ENCODE data around the gene CRX. TPM values are rescaled to one million over a fixed set of nuclear protein-coding genes. Genes with fewer than 3 reads are reported as not detected.
"Not testable (repeated sequence)": the region's sequence is repeated elsewhere in the genome, so short reads cannot be mapped to it uniquely, and the experiment has no call there.

The CRX gene
- total RNA-seq, 1 donor from 2014 or later = not detected

DNA sequence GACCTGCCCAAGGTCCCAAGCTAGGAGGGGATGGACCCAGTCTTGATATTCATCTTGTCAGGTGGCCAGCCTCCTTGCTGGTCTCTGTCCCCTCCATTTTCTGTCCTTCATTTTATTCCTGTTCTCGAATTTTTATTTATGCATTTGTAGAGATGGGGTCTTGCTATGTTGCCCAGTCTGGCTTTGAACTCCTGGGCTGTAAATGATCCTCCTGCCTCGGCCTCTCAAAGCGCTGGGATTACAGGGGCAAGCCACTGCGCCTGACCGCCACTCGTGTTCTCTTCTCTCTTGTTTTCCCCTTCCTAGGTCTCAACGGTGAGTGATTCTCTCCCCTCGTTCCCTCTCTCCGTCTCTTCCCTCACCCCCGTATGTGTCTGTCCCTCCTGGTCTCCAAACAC is 26.7 kb downstream of the CRX start:
- H3K4me3 ChIP-seq (ENCODE audit: low read depth, low read length) = no peak overlapping the region
- TF ChIP-seq, protein P1, sequence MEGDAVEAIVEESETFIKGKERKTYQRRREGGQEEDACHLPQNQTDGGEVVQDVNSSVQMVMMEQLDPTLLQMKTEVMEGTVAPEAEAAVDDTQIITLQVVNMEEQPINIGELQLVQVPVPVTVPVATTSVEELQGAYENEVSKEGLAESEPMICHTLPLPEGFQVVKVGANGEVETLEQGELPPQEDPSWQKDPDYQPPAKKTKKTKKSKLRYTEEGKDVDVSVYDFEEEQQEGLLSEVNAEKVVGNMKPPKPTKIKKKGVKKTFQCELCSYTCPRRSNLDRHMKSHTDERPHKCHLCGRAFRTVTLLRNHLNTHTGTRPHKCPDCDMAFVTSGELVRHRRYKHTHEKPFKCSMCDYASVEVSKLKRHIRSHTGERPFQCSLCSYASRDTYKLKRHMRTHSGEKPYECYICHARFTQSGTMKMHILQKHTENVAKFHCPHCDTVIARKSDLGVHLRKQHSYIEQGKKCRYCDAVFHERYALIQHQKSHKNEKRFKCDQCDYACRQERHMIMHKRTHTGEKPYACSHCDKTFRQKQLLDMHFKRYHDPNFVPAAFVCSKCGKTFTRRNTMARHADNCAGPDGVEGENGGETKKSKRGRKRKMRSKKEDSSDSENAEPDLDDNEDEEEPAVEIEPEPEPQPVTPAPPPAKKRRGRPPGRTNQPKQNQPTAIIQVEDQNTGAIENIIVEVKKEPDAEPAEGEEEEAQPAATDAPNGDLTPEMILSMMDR (conservative IDR thresholded peaks at IDR 0.05; ENCODE audit: low read depth, low read length) = no peak
- DNase-seq (ENCODE audit: low read depth) = no peak

DNA sequence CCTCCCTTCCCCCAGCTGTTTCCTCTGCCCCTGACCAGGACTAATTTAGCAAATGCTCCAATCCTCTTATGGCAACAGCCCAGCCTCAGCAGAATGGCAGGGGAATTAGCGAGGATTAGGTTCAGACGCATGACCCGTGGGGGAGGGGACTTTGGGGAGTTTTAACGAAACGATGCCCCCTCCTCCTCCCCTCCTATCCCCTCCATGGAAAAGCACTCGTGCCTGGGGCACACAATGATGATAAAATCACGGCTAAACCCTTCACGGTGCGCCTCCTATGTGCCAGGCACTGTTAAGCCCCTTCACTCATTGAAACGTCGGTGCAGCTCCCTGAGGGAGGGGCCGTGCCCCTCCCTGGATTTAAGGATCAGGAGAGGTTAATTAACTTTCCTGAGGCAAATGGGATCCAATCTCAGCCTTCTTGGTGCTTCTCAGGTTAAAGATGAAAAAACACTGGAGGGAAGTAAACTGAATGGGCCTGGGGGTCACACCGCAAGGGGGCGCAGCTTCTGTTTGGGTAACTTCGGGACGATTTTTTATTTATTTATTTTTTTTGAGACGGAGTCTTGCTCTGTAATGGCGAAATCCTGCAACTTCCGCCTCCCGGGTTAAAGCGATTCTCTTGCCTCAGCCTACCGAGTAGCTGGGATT is 27.2 kb downstream of the CRX start:
- TF ChIP-seq, protein P1 (conservative IDR thresholded peaks at IDR 0.05; ENCODE audit: low read depth, low read length) = peak; percentile 54
- no peak for DNase-seq (ENCODE audit: low read depth)
- H3K4me3 ChIP-seq (ENCODE audit: low read depth, low read length) = no peak overlapping the region

DNA sequence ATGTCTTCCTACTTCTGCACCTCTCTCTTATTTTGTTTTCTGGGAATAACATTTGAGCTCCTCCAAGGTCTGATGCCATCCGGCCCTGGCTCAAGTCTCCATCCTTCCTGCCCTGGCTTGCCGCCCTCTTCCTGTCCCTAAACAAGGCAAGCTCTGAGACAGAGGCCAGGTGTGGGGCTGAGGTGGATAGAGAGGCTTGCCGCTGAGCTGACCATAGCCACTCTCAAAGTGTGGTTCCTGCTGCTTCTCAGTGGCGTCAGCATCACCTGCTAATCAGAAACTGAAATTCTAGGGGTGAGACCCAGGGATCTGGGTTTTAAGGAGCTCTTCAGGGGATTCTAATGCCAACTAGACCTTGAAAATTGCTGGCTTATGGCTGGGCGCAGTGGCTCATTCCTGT is 31.3 kb downstream of the CRX start:
- TF ChIP-seq, protein P1 (conservative IDR thresholded peaks at IDR 0.05; ENCODE audit: low read depth, low read length) = no peak
- no peak overlapping the region for H3K4me3 ChIP-seq (ENCODE audit: low read depth, low read length)

DNA sequence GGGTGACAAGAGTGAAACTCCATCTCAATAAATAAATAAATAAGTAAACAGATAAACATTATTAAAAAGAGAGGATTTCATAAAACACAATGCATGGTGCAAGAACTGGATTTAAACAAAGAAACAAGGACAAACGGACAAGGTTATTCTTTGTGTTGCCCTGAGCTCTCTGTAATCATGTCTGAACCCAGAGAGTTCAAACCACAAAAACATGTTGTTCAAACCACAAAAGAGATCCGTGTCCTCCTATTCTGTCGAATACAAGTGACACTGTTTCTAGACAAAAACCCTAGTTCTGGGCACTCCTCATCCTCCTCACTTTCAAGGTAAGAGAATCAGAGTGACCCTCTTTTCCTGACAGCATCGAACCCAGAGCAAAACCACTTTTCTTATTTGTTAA is 32.7 kb downstream of the CRX start:
- no peak for DNase-seq (ENCODE audit: low read depth)
- H3K4me3 ChIP-seq (ENCODE audit: low read depth, low read length) = no peak overlapping the region
- TF ChIP-seq, protein P1 (conservative IDR thresholded peaks at IDR 0.05; ENCODE audit: low read depth, low read length) = no peak

More for the DNA sequence above, 31.3 kb downstream of the CRX start:
- DNase-seq (ENCODE audit: low read depth) = no peak

DNA sequence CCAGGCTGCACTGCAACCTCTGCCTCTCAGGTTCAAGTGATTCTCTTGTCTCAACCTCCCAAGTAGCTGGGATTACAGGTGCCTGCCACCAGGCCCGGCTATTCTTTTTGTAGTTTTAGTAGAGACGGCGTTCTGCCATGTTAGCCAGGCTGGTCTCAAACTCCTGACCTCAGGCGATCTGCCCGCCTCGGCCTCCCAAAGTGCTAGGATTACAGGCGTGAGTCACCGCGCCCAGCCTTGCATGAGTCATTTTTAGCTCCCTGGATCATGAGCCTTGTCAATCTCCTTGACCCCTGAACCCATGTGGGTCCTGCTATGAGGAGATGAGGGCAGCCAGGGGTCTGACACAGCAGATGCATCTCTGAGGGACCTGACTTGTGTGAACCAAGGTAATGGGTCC is 36.5 kb downstream of the CRX start:
- DNase-seq (ENCODE audit: low read depth); H3K4me3 ChIP-seq (ENCODE audit: low read depth, low read length): not testable (repeated sequence)

DNA sequence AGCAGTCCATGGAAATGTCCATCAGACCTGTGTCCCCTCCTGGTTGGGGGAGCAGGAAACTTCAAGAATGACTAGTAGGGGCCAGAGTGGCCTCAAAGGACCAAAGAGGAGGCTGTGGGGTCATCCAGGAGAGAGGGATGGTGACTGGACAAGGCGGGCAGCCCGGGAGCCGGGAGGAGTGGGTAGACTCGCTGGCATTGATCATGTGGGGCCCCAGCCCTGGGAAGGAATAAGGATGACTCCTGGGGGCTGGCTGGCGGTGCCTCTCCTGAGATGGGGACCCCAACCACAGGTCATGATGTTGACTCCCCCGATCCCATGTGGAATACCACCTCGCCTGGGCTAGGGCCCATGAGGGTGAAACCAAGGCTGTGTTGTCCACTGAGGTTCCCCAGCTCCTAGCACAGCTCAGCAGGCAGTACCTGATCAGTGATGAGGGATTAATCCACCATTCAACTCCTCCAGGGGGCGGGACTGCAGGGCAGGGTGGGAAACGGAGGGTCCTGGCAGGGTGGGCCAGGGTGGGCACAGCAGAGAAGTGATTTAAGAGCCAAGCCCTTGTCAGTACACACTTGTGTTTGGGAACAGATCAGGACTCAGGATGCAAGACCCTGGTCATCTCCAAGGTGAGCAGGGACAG is 37.0 kb downstream of the CRX start, which contains the start of gene TPRX2:
TSS of gene TPRX2 (plus strand) at position 590 of the 640 bp plus-strand sequence. CDS start at position 602, 12 bp downstream.
- H3K4me3 ChIP-seq (ENCODE audit: low read depth, low read length); DNase-seq (ENCODE audit: low read depth): not testable (repeated sequence)

DNA sequence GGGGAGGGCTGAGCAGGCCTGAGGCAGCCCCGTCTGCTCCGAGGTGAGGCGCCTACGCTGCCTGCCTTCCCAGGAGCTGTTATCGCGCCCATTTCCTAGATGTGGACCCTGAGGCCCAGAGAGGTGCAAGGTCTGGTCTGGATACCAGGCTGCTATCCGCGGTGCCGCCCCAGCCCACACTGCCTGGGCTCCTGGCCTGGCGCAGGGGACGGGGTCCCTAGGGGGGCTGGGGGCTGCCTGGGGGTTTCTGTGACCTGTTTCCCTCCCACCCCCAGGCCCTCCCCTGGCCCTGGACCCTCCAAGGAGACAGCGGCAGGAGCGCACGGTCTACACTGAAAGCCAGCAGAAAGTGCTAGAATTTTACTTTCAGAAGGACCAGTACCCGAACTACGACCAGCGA is 38.1 kb downstream of the CRX start:
- H3K4me3 ChIP-seq (ENCODE audit: low read depth, low read length); DNase-seq (ENCODE audit: low read depth): not testable (repeated sequence)

DNA sequence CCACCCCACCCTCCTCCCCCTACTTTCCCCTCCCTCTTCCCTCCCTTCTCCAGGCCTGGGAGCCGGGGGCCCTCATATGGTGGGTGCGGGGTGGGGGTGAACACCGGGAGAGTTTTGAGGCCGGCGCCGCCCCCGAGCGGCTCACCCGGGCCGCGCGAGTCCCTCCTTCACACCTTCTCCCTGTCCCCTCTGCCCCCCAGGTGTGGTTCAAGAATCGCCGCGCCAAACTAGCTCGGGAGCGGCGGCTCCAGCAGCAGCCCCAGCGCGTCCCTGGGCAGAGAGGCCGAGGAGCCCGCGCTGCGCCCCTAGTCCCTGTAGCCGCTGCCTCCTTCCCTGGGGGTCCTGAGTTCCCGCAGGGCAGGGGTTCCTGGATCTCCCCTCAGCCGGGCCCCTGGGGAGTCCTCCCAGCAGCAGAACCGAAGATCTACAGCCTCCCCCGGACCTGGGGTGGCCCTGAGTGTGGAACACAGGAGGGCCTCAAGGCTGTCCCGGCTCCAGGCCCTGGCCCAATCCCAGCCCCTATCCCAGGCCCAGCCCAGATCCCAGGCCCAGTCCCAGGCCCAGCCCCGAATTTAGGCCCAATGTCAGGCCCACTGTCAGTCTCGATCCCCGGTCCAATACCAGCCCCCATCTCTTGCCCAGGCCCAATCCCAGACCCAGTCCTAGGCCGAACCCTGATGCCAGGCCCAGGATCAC is 39.0 kb downstream of the CRX start:
- no peak for DNase-seq (ENCODE audit: low read depth)
- TF ChIP-seq, protein P1 (conservative IDR thresholded peaks at IDR 0.05; ENCODE audit: low read depth, low read length) = no peak
- no peak overlapping the region for H3K4me3 ChIP-seq (ENCODE audit: low read depth, low read length)

Measured in epithelial cell of proximal tubule (primary cell).